ENCODE data around the gene ZKSCAN1.

Gene ZKSCAN1

DNA sequence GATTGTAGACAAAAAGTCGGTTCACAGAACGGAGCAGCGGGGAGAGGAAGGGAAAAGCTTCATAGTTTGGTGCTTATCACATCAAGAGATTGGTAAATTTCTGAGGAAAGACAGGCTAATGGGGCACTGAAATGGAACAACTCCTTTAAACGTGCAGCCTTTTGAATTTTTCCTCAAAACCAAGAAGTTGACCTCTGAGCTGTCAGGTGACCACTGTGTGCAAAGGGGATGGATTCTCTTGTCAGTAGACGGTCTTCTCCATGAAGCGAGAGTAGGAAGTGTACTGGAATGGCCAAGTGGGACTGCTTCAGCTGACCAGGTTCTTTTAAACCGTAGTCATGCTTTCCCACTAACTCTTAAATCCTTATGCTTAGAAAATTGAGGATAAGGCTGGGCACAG lies 22.9 kb downstream of the ZKSCAN1 start:
- no peak for DNase-seq (ENCODE audit: low read depth)

DNA sequence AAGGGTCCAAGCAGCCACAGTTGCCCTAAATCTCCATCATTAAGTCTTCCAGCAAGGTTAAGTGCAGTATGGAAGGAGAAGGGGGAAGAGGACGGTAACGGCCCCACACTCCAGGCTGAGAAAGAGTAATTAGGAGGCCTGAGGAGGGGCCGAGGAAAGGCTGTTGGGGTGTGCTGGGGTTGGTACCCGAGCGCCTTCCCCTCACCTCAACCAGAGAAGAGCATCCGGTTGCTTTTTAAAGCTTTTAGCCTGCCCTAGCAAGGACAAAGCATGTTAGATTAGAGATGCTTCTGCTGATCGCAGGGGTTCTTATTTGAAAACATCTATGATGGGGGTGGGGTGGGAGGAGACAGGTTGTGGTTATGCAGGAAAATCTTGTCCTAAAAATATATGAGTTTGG lies 25.2 kb downstream of the ZKSCAN1 start:
- no peak for DNase-seq (ENCODE audit: low read depth)

DNA sequence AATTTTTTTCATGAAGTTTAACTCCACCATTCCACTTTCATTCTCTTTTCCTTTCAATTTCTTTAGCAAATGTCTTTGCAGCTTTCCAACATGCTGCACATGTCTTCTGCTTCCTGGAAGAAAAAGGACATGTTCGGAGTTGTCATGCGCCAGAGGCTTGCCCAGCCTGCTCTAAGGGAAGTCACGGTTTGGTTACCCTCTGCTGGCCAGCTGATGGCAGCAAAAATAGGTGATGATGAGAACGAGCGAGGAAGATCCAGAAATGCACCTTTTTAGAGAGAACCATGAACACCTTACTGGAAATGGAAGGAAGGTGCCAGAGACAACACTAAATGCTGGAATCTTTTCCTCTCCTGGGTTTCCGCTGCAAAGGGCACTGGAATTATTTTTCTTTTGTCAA lies 29.3 kb downstream of the ZKSCAN1 start:
- DNase-seq (ENCODE audit: low read depth): no peak

- no peak for DNase-seq (ENCODE audit: low read depth)
Measured at GRCh38 chr7:100048680-100049079, 33.3 kb downstream of the ZKSCAN1 start.

GRCh38 chr7:100049441-100050291 lies 34.3 kb downstream of the ZKSCAN1 start, which contains the start of gene ZSCAN21:
TSS of gene ZSCAN21 (plus strand) at chr7:100049774. CDS start at chr7:100057007, 7,233 bp downstream.
- peak; percentile 70 for DNase-seq (ENCODE audit: low read depth)

- DNase-seq (ENCODE audit: low read depth): no peak
Measured at GRCh38 chr7:100051611-100052010, 36.2 kb downstream of the ZKSCAN1 start.

GRCh38 chr7:100053215-100053614 lies 37.8 kb downstream of the ZKSCAN1 start:
- no peak for DNase-seq (ENCODE audit: low read depth)

- DNase-seq (ENCODE audit: low read depth): no peak
Measured at GRCh38 chr7:100057006-100057405, 41.6 kb downstream of the ZKSCAN1 start.

GRCh38 chr7:100059251-100059739 lies 43.9 kb downstream of the ZKSCAN1 start:
- no peak for DNase-seq (ENCODE audit: low read depth)

GRCh38 chr7:100061518-100062193 lies 46.3 kb downstream of the ZKSCAN1 start:
- DNase-seq (ENCODE audit: low read depth): no peak

- no peak for DNase-seq (ENCODE audit: low read depth)
Measured at GRCh38 chr7:100063376-100063775, 48.0 kb downstream of the ZKSCAN1 start.

DNA sequence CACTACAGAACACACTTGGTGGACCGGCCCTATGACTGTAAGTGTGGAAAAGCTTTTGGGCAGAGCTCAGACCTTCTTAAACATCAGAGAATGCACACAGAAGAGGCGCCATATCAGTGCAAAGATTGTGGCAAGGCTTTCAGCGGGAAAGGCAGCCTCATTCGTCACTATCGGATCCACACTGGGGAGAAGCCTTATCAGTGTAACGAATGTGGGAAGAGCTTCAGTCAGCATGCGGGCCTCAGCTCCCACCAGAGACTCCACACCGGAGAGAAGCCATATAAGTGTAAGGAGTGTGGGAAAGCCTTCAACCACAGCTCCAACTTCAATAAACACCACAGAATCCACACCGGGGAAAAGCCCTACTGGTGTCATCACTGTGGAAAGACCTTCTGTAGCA lies 48.8 kb downstream of the ZKSCAN1 start:
- DNase-seq (ENCODE audit: low read depth): no peak

DNA sequence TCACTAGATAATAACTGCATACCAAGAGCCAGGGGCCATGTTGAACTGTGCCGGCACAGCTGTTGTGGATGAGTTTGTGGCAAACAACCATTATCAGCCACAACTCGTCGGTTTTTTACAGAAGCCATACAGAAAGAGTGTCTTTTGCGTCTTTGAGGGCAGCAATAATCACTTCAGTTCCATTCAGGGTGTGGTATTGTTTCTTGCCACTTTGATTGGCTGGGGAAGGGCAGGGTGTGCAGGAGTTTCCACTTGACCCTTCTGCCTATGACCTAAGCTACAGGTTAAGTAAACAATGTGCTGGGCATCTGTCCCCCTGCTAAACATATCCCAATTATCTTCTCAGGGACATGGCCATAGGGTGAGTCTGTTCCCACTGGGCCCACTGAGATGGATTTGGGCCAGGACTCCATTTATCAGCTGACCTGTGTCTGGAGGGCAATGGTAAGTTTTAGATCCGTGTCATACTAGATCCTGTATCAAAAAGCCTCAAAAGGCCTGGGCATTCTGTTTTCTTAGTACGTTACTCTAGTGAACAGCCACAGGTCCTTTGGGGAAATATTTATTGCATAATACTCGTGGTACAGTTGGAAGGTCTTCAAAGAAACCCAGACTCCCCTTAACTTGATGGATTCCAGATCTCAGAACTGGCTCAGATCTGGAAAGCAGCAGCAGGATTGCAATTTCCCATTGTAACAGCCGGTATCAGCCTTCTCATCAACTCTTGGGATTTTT lies 50.2 kb downstream of the ZKSCAN1 start:
- DNase-seq (ENCODE audit: low read depth): no peak

DNA sequence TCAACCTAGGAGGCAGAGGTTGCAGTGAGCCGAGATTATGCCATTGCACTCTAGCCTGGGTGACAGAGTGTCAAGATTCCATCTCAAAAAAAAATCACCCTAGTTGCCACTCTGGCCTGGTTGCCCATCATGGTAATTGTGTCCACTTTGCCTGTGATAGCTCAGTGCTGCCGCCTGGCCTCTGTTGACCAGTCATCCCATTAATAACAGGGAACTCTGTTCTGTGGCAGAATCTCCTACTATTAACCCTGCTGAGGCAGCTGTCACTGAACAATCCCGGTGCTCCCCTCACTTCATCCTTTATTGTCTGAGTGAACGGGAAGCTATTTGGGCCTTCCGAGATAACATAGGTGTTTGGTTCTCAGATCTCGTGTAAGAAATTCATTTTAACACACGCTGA lies 51.6 kb downstream of the ZKSCAN1 start:
- no peak for DNase-seq (ENCODE audit: low read depth)

- DNase-seq (ENCODE audit: low read depth): no peak
Measured at GRCh38 chr7:100069991-100070390, 54.6 kb downstream of the ZKSCAN1 start.

GRCh38 chr7:100071018-100071723 lies 55.8 kb downstream of the ZKSCAN1 start:
- DNase-seq (ENCODE audit: low read depth): no peak

- no peak for DNase-seq (ENCODE audit: low read depth)
Measured at GRCh38 chr7:100072462-100072861, 57.1 kb downstream of the ZKSCAN1 start.

DNA sequence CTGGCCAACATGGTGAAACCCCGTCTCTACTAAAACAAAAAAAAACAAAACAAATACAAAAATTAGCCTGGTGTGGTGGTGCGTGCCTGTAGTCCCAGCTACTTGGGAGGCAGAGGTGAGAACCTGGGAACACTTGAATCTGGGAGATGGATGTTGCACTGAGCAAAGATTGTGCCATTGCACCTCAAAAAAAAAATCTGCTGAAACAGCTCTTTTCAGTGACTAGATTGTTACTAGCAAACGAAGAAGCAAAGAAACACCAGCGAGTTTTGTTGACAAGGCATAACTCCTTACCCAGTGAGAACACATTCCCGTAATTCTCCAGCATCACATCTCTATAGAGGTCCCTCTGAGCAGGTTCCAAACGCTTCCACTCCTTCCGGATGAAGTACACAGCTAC lies 59.4 kb downstream of the ZKSCAN1 start:
- DNase-seq (ENCODE audit: low read depth): no peak

DNA sequence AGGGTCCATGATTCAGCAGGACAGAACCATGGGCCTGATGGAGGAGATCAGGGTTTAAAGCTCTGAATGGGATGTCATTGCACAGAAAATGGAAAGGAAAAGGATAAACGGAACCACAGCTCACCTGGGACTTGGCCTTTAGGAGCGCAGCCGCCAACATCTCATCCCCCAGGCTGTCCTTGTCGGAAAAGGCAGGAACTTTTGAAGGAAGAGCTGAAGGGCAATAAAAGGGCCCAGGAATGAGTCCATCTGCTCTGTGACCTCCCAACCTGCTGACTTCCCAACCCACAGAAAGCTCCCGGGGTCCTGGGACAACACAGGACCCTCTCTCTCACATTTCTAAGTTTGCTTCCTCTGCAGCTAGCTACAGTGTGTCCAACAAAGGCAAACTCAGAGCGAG lies 60.0 kb downstream of the ZKSCAN1 start:
- DNase-seq (ENCODE audit: low read depth): no peak

DNA sequence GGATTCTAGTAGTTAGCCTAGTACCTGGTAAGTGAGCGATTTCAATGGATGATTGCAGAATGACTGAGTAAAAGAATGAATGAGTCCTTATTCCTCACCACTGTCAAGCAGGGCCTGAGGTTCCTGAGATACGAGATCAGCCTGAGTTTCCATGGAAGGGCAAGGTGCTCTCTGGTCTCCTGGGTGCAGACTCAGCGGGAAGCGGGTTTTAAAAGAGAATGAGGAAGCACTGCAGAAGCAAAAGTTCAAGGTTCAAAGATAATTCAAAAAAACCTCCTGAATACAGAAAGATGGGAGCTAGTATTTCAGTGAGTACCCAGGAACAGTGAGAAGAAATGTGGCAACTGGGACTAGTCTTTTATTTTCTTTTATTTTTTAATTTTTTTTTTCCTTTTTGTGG lies 61.8 kb downstream of the ZKSCAN1 start:
- no peak for DNase-seq (ENCODE audit: low read depth)

- DNase-seq (ENCODE audit: low read depth): no peak
Measured at GRCh38 chr7:100079024-100079560, 63.7 kb downstream of the ZKSCAN1 start.
